ENCODE measurements around the gene LRRIQ4. TPM values are rescaled to one million over a fixed set of nuclear protein-coding genes. Genes with fewer than 3 reads are reported as not detected.

The LRRIQ4 gene
- total RNA-seq, 1 experiment from 2014 or later: not detected

GRCh38 chr3:169777822-169778221 lies 34.8 kb upstream of the LRRIQ4 start:
- in situ Hi-C loops (cut with HindIII; ENCODE audit: low pct_unique_long_range_greater_than_20kb, low sequenced_read_pairs) (no loop called here), intact Hi-C loops (cut with micrococcal nuclease; ENCODE audit: unreplicated experiment) (no loop called here)
- no peak overlapping the region for H3K4me3 ChIP-seq (ENCODE audit: low read depth in 2 of 2, low read length in 2 of 2)
- H3K36me3 ChIP-seq (ENCODE audit: control insufficient read depth, insufficient read depth, low read length): peaks cover 54% of the 10 kb centered on the region
- CTCF ChIA-PET: no interaction called here
- H3K9me3 ChIP-seq (ENCODE audit: control insufficient read depth, insufficient read depth, low read depth, low read length): no peaks in the 10 kb centered on the region
- no peaks in the 10 kb centered on the region for H3K27me3 ChIP-seq (ENCODE audit: control insufficient read depth, insufficient read depth, low read length)
- no TSS peak for BruUV-seq (replicated peaks)
- TF ChIP-seq SIN3A (IDR thresholded peaks at IDR 0.05; ENCODE audit: borderline replicate concordance, insufficient read depth, low read depth, low read length) (no peak), POLR2AphosphoS5 (IDR thresholded peaks at IDR 0.05; ENCODE audit: low read depth, low read length) (no peak), CTCF (IDR thresholded peaks at IDR 0.05) (no peak), REST (IDR thresholded peaks at IDR 0.05; ENCODE audit: insufficient read depth in 1 of 2, low read depth in 2 of 2, low read length in 1 of 2) (no peak), TCF7L2 (IDR thresholded peaks at IDR 0.05; ENCODE audit: low read depth, low read length) (no peak)
- no peak overlapping the region for H3K27ac ChIP-seq (ENCODE audit: low read length)
- H3K4me1 ChIP-seq (ENCODE audit: control insufficient read depth, insufficient read depth, low read length): peaks cover 9% of the 10 kb centered on the region
- POLR2A ChIA-PET: no interaction called here
- DNase-seq (ENCODE audit: low read depth, low spot score): no peak
- ATAC-seq: no peak

GRCh38 chr3:169780742-169781141 lies 31.9 kb upstream of the LRRIQ4 start:
- no peak overlapping the region for H3K27ac ChIP-seq (ENCODE audit: low read length)
- H3K9me3 ChIP-seq (ENCODE audit: control insufficient read depth, insufficient read depth, low read depth, low read length): no peaks in the 10 kb centered on the region
- peaks cover 71% of the 10 kb centered on the region for H3K36me3 ChIP-seq (ENCODE audit: control insufficient read depth, insufficient read depth, low read length)
- H3K4me3 ChIP-seq (ENCODE audit: low read depth in 2 of 2, low read length in 2 of 2): no peak overlapping the region
- POLR2A ChIA-PET: no interaction called here
- in situ Hi-C loops (cut with HindIII; ENCODE audit: low pct_unique_long_range_greater_than_20kb, low sequenced_read_pairs): no loop called here
- no peaks in the 10 kb centered on the region; the same call in 1 of the 2 replicates for H3K4me1 ChIP-seq (ENCODE audit: control insufficient read depth, insufficient read depth, low read length)
- no TSS peak for BruUV-seq (replicated peaks)
- CTCF ChIA-PET: no interaction called here
- intact Hi-C loops (cut with micrococcal nuclease; ENCODE audit: unreplicated experiment): no loop called here
- no peak for TF ChIP-seq REST (IDR thresholded peaks at IDR 0.05; ENCODE audit: insufficient read depth in 1 of 2, low read depth in 2 of 2, low read length in 1 of 2)
- DNase-seq (ENCODE audit: low read depth, low spot score) (no peak), ATAC-seq (no peak)
- no peaks in the 10 kb centered on the region for H3K27me3 ChIP-seq (ENCODE audit: control insufficient read depth, insufficient read depth, low read length)
